ENCODE data around the gene POLR2A. TPM values are rescaled to one million over a fixed set of nuclear protein-coding genes. Genes with fewer than 3 reads are reported as not detected.

Gene POLR2A
- total RNA-seq, 1 donor from 2014 or later, result 101 TPM

DNA sequence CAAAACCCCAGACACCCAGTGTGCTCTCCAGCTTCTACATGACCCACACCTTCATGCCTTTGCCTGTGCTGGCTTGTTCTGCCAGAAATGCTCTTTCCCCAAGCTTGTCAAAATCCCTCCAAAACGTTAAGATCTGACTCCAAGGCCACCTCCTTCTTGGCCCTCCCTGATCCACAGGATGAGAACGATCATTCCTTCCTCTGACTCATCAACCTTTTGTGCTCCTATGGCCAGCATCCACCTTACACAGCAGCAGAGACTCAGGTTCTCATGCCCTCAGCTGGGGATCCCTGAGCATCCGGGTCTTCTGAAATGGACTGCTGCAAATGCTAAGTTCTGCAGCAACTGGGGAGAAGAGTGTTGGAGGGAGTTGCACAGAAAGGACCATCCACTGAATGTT is 7.7 kb upstream of the POLR2A start:
- Histone ChIP-seq H3K4me3 (no peak overlapping the region), H3K27me3 (ENCODE audit: low read depth) (no peaks in the 10 kb centered on the region), H3K9me3 (no peaks in the 10 kb centered on the region), H3K4me1 (peaks cover 58% of the 10 kb centered on the region), H3K36me3 (no peaks in the 10 kb centered on the region), H3K27ac (peak overlapping the region; percentile 100)
- intact Hi-C loops (cut with DNase I), result no loop called here
- TF ChIP-seq, protein P1, sequence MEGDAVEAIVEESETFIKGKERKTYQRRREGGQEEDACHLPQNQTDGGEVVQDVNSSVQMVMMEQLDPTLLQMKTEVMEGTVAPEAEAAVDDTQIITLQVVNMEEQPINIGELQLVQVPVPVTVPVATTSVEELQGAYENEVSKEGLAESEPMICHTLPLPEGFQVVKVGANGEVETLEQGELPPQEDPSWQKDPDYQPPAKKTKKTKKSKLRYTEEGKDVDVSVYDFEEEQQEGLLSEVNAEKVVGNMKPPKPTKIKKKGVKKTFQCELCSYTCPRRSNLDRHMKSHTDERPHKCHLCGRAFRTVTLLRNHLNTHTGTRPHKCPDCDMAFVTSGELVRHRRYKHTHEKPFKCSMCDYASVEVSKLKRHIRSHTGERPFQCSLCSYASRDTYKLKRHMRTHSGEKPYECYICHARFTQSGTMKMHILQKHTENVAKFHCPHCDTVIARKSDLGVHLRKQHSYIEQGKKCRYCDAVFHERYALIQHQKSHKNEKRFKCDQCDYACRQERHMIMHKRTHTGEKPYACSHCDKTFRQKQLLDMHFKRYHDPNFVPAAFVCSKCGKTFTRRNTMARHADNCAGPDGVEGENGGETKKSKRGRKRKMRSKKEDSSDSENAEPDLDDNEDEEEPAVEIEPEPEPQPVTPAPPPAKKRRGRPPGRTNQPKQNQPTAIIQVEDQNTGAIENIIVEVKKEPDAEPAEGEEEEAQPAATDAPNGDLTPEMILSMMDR (IDR thresholded peaks at IDR 0.05), result no peak
- ATAC-seq (no peak), DNase-seq (no peak)

DNA sequence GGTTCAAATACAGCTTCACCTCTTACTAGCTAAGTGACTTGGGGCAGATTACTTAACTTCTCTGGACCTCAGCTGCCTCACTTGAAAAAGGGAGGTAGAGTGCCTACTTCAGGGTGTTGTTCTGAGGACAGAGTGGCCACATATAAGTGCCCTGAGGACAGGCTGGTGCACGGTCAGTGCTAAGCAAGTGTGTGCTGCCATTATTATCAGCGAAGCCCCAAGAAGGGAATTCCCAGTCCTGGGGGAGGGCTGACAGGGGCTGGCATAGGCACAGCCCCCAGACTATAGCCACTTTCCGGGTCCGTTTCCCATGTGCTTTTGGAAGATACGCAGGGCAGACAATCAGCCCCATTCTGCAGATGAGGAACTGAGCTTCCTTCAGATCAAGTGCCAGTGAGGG is 7.2 kb upstream of the POLR2A start:
- peak overlapping the region; percentile 86 for H3K4me3 ChIP-seq
- peak overlapping the region; percentile 100 for H3K27ac ChIP-seq
- intact Hi-C loops (cut with DNase I), result no loop called here
- H3K36me3 ChIP-seq, result no peaks in the 10 kb centered on the region
- H3K27me3 ChIP-seq (ENCODE audit: low read depth), result no peaks in the 10 kb centered on the region
- TF ChIP-seq, protein P1 (IDR thresholded peaks at IDR 0.05), result no peak
- H3K9me3 ChIP-seq, result no peaks in the 10 kb centered on the region
- ATAC-seq (no peak), DNase-seq (no peak)
- peaks cover 54% of the 10 kb centered on the region for H3K4me1 ChIP-seq

DNA sequence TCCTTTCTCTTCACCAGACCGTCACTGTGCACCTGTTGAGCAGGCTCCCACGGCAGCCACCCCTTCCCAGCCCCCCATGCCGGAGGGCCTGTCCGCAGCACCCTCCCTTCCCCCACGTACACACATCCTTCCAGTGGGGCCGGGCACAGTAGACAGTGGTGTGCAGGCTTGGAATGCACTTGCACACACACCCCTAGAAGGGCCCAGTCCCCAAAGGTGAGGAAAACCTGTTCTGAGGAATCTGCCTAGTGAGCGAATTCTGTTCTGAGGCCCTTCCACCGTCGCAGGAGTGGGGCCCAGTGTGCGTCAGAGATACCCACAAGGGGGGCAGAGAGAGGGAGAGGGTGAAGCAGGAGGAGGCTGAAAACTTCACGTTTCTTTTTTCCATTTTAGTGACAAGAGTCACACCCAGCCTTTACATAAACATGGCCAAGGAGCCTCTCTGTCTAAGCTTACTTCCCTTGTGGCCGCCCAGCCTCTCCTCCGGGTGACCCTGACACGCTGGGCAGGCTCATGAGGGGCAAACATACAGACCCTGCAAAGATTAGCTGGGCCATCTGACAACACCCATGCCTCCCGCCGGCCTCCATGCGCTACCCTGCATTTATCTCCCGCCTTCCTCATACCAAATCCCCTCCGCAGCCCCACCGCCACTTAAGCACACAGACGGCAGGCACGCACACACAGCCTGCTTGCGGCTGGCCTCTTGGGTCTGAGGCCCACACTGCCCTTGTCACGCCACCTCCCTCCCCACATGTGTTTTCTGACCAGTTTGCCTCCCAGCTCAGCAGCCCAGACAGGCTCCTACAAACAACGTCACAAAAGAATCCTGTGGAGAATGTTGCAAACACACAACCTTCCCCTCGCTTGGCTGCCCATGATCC is 6.5 kb upstream of the POLR2A start:
- peak overlapping the region; percentile 100 for H3K27ac ChIP-seq
- H3K9me3 ChIP-seq, result no peaks in the 10 kb centered on the region
- DNase-seq, result peak; percentile 77
- H3K4me3 ChIP-seq, result peak overlapping the region; percentile 86
- ATAC-seq, result peak; percentile 51 to 67
- H3K4me1 ChIP-seq, result peaks cover 49% of the 10 kb centered on the region
- no peaks in the 10 kb centered on the region for H3K36me3 ChIP-seq
- intact Hi-C loops (cut with DNase I), result no loop called here
- TF ChIP-seq, protein P1 (IDR thresholded peaks at IDR 0.05), result no peak
- H3K27me3 ChIP-seq (ENCODE audit: low read depth), result no peaks in the 10 kb centered on the region

DNA sequence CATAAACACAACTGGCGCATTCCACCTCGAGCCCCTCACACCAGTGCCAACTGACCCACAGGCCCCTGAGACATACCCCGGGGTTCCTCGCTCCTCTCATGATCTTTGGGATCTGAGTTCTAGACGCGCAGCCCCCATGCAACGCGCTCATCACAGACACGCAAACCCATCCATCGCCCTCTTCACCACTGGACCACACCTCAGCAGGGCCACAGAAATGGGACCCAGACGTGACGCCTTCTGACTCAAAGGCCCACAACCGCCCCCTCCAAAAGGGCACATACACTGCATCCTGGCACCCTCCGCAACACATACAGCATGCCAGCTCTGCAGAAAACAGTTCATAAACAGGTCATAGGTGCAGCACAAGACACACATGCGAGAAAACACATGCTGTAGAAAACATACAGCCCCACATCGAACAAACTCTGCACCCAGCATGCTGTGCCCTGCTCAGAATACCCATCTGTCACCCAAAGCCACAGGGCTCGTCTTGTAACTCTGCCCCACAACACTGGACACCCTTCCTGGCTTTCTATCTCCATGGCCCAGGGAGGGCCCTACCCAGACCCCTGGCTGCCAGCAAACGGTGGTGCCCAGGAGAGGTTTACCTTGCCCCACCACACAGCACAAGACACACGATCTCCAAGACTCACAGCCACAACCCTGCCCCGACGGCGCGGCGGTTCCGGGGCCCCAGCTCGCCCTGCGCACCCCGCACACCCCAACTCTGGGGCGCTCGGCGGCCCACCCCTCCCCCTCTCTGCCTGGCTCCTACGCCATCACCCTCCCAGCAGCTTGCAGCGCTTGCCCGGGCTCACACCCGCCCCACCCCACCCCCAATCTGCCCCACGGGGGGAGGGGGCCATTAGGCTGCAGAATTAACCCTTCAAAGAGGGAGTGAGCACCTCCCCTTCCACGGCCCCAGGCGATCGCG is 5.6 kb upstream of the POLR2A start:
- DNase-seq (peak; percentile 77), ATAC-seq (peak; percentile 49 to 57)
- no peaks in the 10 kb centered on the region for H3K9me3 ChIP-seq
- H3K27me3 ChIP-seq (ENCODE audit: low read depth), result no peaks in the 10 kb centered on the region
- TF ChIP-seq, protein P1 (IDR thresholded peaks at IDR 0.05), result no peak
- H3K4me3 ChIP-seq, result peak overlapping the region; percentile 86
- intact Hi-C loops (cut with DNase I), result no loop called here
- H3K27ac ChIP-seq, result peak overlapping the region; percentile 100
- no peaks in the 10 kb centered on the region for H3K36me3 ChIP-seq
- H3K4me1 ChIP-seq, result peaks cover 56% of the 10 kb centered on the region

DNA sequence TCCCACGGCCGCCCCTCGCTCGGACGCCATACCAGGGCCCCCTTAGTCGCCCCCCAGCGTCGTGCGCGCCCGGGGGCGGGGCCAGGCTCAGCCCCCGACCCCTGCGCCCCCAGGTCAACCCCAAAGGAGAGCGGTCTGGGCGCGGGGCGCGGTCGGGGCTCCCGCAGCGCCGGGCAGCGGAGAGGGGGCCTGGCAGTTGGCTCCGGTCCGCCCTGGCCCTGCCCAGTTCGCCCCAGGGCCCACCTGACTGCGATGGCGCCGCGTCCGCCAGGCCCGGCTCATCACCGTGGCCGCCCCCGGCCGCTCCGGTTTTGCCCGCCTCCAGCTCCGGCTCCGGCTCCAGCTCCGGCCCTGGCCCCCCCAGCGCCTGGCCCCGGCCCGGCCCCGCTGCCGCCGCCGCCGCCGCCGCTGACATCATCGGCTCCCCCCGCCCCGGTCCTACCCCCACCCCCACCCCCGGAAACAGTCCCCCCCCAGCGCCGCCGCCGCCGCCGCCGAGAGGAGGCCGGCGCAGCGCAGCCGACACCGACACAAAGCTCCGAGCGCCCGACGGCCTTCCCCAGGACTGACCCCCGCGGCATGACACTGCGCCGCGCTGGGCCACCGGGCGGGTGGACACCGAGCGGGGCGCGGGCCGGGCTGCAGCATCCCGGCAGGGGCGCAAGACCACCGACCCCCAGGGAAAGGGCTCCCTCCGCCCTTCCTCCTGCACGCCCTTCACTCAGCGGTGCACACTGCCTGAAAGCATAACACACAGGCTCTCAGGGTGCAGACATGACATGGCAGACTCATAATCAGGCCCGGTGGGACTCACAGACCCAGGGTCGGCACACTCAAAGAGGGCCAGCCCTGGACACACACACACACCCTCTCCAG is 4.7 kb upstream of the POLR2A start, which contains the start of gene ZBTB4:
Gene ZBTB4, minus strand, starts transcription at position 419 of the 876 bp plus-strand sequence. CDS start 12,830 bp downstream, outside the sequence.
- intact Hi-C loops (cut with DNase I), result no loop called here
- no peaks in the 10 kb centered on the region for H3K9me3 ChIP-seq
- peak; percentile 16 to 30 for ATAC-seq
- H3K27me3 ChIP-seq (ENCODE audit: low read depth), result no peaks in the 10 kb centered on the region
- H3K27ac ChIP-seq, result peak within 1 kb of the TSS; percentile 100
- peaks cover 52% of the 10 kb centered on the region for H3K4me1 ChIP-seq
- TF ChIP-seq, protein P1 (IDR thresholded peaks at IDR 0.05), result no peak
- no peaks in the 10 kb centered on the region for H3K36me3 ChIP-seq
- peak; percentile 76 for DNase-seq
- peak within 1 kb of the TSS; percentile 86 for H3K4me3 ChIP-seq

All from lower lobe of right lung (tissue), 2 donors.